ENCODE measurements around the gene RHOV. TPM values are rescaled to one million over a fixed set of nuclear protein-coding genes. Genes with fewer than 3 reads are reported as not detected.

Gene RHOV
- total RNA-seq, 1 donor from 2014 or later: 4.4 TPM

DNA sequence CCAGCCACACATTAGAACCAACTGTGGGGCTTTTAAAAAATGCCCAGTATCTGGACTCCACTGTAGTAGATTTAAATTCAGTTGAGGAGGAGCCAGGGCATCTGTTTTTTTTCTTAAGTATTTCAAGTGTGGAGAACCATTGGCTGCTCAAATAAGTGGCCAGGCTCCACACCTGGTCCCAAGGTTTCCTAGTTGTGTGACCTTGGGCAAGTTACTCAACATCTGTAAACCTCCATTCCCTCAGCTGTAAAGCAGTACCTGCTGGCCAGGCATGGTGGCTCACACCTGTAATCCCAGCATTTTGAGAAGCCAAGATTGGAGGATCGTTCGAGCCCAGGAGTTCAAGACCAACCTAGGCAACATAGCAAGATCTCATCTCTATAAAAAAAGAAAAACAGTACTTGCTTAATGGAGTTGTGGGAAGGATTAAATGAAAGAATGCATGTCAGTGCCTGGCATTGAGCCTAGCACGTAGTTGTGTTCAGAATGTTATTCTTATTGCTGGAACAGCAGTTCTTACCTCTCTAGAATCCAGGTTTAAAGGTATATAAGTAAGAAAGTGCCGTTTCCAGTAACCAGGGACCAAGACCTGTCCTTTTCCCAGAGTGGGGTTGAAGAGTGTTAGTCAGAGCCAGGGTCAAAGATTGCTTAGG lies 47.5 kb downstream of the RHOV start:
- DNase-seq (ENCODE audit: low spot score in 2 of 2, unreplicated experiment in 2 of 2): no peak
- H3K9me3 Mint-ChIP-seq: no peaks in the 10 kb centered on the region
- no peaks in the 10 kb centered on the region for H3K27me3 Mint-ChIP-seq (ENCODE audit: low read depth)
- peaks cover 14% of the 10 kb centered on the region for H3K4me1 Mint-ChIP-seq
- H3K36me3 Mint-ChIP-seq: peaks cover under 1% of the 10 kb centered on the region
- no peak overlapping the region for H3K4me3 Mint-ChIP-seq
- TF ChIP-seq, protein P1, sequence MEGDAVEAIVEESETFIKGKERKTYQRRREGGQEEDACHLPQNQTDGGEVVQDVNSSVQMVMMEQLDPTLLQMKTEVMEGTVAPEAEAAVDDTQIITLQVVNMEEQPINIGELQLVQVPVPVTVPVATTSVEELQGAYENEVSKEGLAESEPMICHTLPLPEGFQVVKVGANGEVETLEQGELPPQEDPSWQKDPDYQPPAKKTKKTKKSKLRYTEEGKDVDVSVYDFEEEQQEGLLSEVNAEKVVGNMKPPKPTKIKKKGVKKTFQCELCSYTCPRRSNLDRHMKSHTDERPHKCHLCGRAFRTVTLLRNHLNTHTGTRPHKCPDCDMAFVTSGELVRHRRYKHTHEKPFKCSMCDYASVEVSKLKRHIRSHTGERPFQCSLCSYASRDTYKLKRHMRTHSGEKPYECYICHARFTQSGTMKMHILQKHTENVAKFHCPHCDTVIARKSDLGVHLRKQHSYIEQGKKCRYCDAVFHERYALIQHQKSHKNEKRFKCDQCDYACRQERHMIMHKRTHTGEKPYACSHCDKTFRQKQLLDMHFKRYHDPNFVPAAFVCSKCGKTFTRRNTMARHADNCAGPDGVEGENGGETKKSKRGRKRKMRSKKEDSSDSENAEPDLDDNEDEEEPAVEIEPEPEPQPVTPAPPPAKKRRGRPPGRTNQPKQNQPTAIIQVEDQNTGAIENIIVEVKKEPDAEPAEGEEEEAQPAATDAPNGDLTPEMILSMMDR (IDR thresholded peaks at IDR 0.05; ENCODE audit: unreplicated experiment): no peak
- peak overlapping the region; percentile 79 for H3K27ac Mint-ChIP-seq

DNA sequence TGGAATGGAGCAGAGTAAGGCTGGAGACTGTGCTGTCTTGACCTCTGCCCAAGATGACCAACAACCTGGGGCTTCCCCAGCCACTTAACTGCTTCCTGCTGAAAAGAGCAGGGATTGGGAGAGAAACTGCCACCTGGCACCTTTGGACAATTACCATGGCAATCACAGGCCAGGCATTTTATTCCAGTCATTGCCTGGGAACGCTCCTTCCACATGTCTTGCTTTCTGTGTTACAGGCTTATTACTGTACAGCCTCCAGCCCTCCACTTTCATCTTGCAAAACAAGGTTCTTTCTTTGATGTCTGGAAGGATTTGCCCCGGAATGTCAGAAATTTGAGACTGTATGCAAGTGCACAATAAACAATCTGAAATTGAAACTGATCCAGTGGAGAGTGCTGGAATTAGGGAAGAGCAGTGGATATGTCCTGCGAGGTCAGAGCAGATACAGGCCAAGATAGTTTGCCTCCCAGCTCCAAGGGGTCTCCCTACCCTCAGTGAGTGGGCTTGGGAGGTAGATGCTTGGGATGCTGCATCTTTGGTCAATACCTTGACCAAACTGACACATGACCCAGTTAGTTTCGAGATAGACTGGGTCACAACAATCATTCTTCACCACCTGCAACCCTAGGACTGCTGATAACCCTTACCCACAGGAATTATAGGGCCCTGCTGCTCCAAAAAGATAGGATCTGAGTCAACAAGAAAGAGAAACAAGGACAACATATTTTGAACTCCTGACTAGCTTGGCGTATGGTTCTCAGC lies 48.2 kb downstream of the RHOV start:
- H3K4me1 Mint-ChIP-seq: peaks cover 14% of the 10 kb centered on the region
- no peaks in the 10 kb centered on the region for H3K36me3 Mint-ChIP-seq
- H3K27ac Mint-ChIP-seq: peak overlapping the region; percentile 79
- DNase-seq (ENCODE audit: low spot score in 2 of 2, unreplicated experiment in 2 of 2): no peak
- no peak overlapping the region for H3K4me3 Mint-ChIP-seq
- TF ChIP-seq, protein P1 (IDR thresholded peaks at IDR 0.05; ENCODE audit: unreplicated experiment): no peak
- no peaks in the 10 kb centered on the region for H3K9me3 Mint-ChIP-seq
- H3K27me3 Mint-ChIP-seq (ENCODE audit: low read depth): no peaks in the 10 kb centered on the region

DNA sequence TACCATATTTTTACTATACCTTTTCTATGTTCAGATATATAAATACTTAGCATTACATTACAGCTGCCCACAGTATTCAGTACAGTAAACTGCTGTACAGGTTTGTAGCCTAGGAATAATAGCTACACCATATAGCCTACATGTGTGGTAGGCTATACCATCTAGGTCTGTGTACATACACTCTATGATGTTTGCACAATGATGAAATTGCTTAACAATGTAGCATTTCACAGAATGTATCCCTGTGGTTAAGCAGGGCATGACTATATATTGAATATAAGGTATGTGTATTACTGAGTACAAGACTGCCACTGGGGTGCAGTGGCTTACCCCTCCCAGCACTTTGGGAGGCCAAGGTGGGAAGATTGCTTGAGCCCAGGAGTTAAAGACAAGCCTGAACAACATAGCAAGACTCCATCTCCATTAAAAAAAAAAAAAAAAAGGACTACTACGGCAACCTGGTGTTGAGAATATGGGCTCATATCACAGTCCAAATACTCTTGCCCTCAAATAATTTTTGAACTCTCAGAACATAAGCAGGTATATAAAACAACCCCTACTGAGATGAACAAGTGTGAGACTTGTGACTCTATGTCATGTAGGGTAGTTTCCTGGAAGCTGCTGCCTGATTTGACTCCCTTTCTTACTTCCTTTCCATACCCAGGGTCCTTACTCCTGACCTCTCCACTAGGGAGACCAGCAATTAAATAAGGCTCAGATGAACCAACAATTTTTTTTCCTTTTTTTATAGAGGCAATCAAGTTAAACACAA lies 50.3 kb downstream of the RHOV start:
- TF ChIP-seq, protein P1 (IDR thresholded peaks at IDR 0.05; ENCODE audit: unreplicated experiment): no peak
- Mint-ChIP-seq H3K4me1 (peaks cover 14% of the 10 kb centered on the region), H3K9me3 (no peaks in the 10 kb centered on the region), H3K4me3 (no peak overlapping the region), H3K36me3 (no peaks in the 10 kb centered on the region), H3K27ac (no peak overlapping the region), H3K27me3 (ENCODE audit: low read depth) (no peaks in the 10 kb centered on the region)
- no peak for DNase-seq (ENCODE audit: low spot score in 2 of 2, unreplicated experiment in 2 of 2)

Other genes with a start within 250 kb of the RHOV start
- gene RAD51, start 179.1 kb downstream of the RHOV start, total RNA-seq: 8.2 to 9.3 TPM (median 8.3 TPM) in 3 replicates
- 25.1 to 29.3 TPM (median 26.9 TPM) in 3 replicates for gene RMDN3, start 119.0 kb downstream of the RHOV start, total RNA-seq
- gene GCHFR, start 110.2 kb downstream of the RHOV start, total RNA-seq: 12.6 to 15.8 TPM (median 14.4 TPM) in 3 replicates
- 0.44 to 0.47 TPM (median 0.45 TPM) in 3 replicates for gene C15orf62, start 104.3 kb downstream of the RHOV start, total RNA-seq
- gene ZFYVE19, start 67.1 kb downstream of the RHOV start, total RNA-seq: 20.9 to 24.4 TPM (median 24.2 TPM) in 3 replicates
- gene DNAJC17, start 66.8 kb downstream of the RHOV start, total RNA-seq: 36.4 to 44.3 TPM (median 41.2 TPM) in 3 replicates
- 0.63 to 1.7 TPM (median 1.2 TPM) in 3 replicates for gene PPP1R14D, start 45.5 kb downstream of the RHOV start, total RNA-seq
- 141 to 152 TPM (median 147 TPM) in 3 replicates for gene SPINT1, start 30.2 kb downstream of the RHOV start, total RNA-seq
- gene VPS18, start 20.2 kb upstream of the RHOV start, total RNA-seq: 30.1 to 31.2 TPM (median 30.5 TPM) in 3 replicates
- gene DLL4, start 55.1 kb upstream of the RHOV start, total RNA-seq: 0.20 to 0.31 TPM (median 0.24 TPM) in 3 replicates
- gene CHAC1, start 79.2 kb upstream of the RHOV start, total RNA-seq: 2.7 to 3.2 TPM (median 3.1 TPM) in 3 replicates
- gene INO80, start 242.0 kb upstream of the RHOV start, total RNA-seq: 22.4 to 24.6 TPM (median 23.7 TPM) in 3 replicates